Measurements from ENCODE around the gene FAM90A26. TPM values are rescaled to one million over a fixed set of nuclear protein-coding genes. Genes with fewer than 3 reads are reported as not detected.
"Not testable (repeated sequence)": the region's sequence is repeated elsewhere in the genome, so short reads cannot be mapped to it uniquely, and the experiment has no call there.

The FAM90A26 gene
- total and polyA plus RNA-seq, 2 of the 8 experiments (the other 6 are each of a cell fraction or from before 2014, with no cell fraction given), result not detected

DNA sequence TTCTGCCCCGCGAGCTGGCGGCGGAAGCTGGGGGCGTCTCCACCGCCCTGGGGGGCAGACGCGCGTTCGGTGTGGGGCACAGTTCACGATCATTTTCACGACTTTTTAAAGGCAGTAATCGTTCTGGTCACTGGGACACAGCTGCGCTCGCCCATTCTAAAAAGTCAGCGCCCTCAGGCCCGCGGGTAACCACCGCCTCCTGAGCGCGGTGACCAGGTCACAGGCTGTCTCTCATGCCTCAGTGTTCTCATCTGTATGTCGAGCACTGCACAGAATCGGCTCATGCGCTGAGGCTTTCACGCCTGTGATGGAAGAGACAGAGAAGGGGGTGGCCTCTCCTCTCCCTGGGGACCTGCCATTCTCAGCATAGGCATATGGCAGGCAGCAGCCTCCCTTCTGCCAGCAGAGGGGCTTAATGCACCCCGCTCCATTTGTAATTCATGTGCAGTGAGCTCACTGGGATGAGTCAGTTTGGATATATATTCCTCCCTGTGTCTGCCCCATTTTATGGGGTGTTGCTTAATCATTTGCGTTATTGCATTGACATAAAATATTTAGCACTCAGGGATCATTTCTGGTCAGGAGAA, 16.5 kb upstream of the FAM90A26 start:
- H3K27ac ChIP-seq (ENCODE audit: low read depth, low read length); H2AFZ ChIP-seq (ENCODE audit: low read length); H2BK120ac ChIP-seq (replicated peaks; ENCODE audit: low read depth, low read length); H2AK5ac ChIP-seq (ENCODE audit: low read depth, low read length); H3K9ac ChIP-seq (replicated peaks in 1 of 4; ENCODE audit: extremely low read depth in 1 of 4, low read depth in 3 of 4, low read length in 3 of 4); FAIRE-seq; H2BK5ac ChIP-seq (ENCODE audit: low read depth, low read length); H4K20me1 ChIP-seq (replicated peaks in 1 of 2; ENCODE audit: control insufficient read depth in 1 of 2, insufficient read depth in 2 of 2, low read length in 2 of 2); H3K23ac ChIP-seq (ENCODE audit: insufficient read length); CTCF ChIA-PET (ENCODE audit: partially characterized antibody); H2BK12ac ChIP-seq (ENCODE audit: low read depth, low read length); H3K27me3 ChIP-seq (replicated peaks in 1 of 4; ENCODE audit: control insufficient read depth in 3 of 4, extremely low read depth in 1 of 4, insufficient read depth in 3 of 4, low read length in 3 of 4); H3K36me3 ChIP-seq (ENCODE audit: control insufficient read depth in 2 of 4, insufficient read depth in 4 of 4, low read length in 3 of 4); H4K5ac ChIP-seq (ENCODE audit: insufficient read length, low read depth, low read length); H2BK20ac ChIP-seq (ENCODE audit: low read length); POLR2A ChIA-PET (ENCODE audit: partially characterized antibody); H3K79me2 ChIP-seq (ENCODE audit: control insufficient read depth in 1 of 2, insufficient read depth in 2 of 2, low read length in 2 of 2); H3K79me1 ChIP-seq (ENCODE audit: low read depth, low read length); H3K23me2 ChIP-seq (ENCODE audit: low read depth, low read length); H3K18ac ChIP-seq (ENCODE audit: extremely low read depth, low read length); H3K56ac ChIP-seq (replicated peaks; ENCODE audit: insufficient read length, low read depth, low read length); H3K14ac ChIP-seq (ENCODE audit: insufficient read length); H3K4ac ChIP-seq (replicated peaks; ENCODE audit: insufficient read length, low read depth, low read length); H3K4me1 ChIP-seq (replicated peaks in 1 of 4; ENCODE audit: control insufficient read depth in 3 of 4, insufficient read depth in 4 of 4, low read length in 3 of 4); DNase-seq (ENCODE audit: low read depth in 1 of 2, low spot score in 2 of 2); H4K91ac ChIP-seq (replicated peaks; ENCODE audit: insufficient read length, low read length); H2BK15ac ChIP-seq (ENCODE audit: low read length): not testable (repeated sequence)
- peak overlapping the region in 1 of 2 experiments; percentile 49; a peak in 2 of 4 replicates for H3K4me2 ChIP-seq (ENCODE audit: insufficient read depth in 1 of 2, low read depth in 2 of 2, low read length in 2 of 2)
- WGBS, 2 experiments (ENCODE audit: extremely low coverage in 1 of 2, insufficient coverage in 1 of 2, insufficient read length in 1 of 2, insufficient replicate concordance in 2 of 2, low coverage in 1 of 2, low lambda C conversion rate in 2 of 2, missing lambda C conversion rate in 1 of 2), result 88% methylated on average over 17 of the region's 27 CpGs; no CpG with 5 or more reads in 1 of the 2 experiments
- peak overlapping the region in 1 of 4 experiments; percentile 51; a peak in 2 of 8 replicates for H3K4me3 ChIP-seq (ENCODE audit: extremely low read depth in 1 of 4, insufficient read depth in 2 of 4, low read depth in 3 of 4, low read length in 4 of 4)
- H3K9me3 ChIP-seq (ENCODE audit: insufficient read depth in 2 of 2, low read depth in 1 of 2, low read length in 1 of 2), result peaks cover 4 to 68% of the 10 kb centered on the region in 2 experiments; a peak in 2 of 4 replicates
- H4K8ac ChIP-seq (ENCODE audit: extremely low read depth, insufficient read depth, low read length), result peak overlapping the region; percentile 51; the same call in 1 of the 2 replicates
